Stimulated activated CD4-positive, alpha-beta T cell treated with anti-CD3 and anti-CD28 coated beads, Interleukin-2, amount 100 ng/mL, for 24 hours (primary cell): ENCODE measurements around the gene DPEP3.
"Not testable (repeated sequence)": the region's sequence is repeated elsewhere in the genome, so short reads cannot be mapped to it uniquely, and the experiment has no call there.

ENCODE experiments used
- DNase-seq, 2 donors: peaks; one replicate each; pipeline ENCODE4 v3.0.0-alpha.2; 2020

Gene DPEP3

GRCh38 chr16:67993207-67994039 is 13.1 kb upstream of the DPEP3 start:
- DNase-seq = peak; percentile 85 to 89

- no peak for DNase-seq
These were observed 12.4 kb upstream of the DPEP3 start for GRCh38 chr16:67992661-67993206.

GRCh38 chr16:67990018-67990386 is 9.7 kb upstream of the DPEP3 start:
- DNase-seq = no peak

GRCh38 chr16:67989322-67990017 is 9.2 kb upstream of the DPEP3 start:
- no peak for DNase-seq

- DNase-seq = no peak
These were observed 8.4 kb upstream of the DPEP3 start for GRCh38 chr16:67988675-67989074.

- no peak for DNase-seq
These were observed 7.3 kb upstream of the DPEP3 start for GRCh38 chr16:67987460-67988160.

- no peak for DNase-seq
These were observed 6.7 kb upstream of the DPEP3 start for GRCh38 chr16:67986949-67987348.

- DNase-seq = no peak
These were observed 1.9 kb upstream of the DPEP3 start for GRCh38 chr16:67982011-67982696.

GRCh38 chr16:67977469-67978227 is 2.7 kb downstream of the DPEP3 start:
- no peak for DNase-seq

- DNase-seq = no peak
These were observed 3.3 kb downstream of the DPEP3 start for GRCh38 chr16:67977005-67977404.

GRCh38 chr16:67976205-67976604 is 4.1 kb downstream of the DPEP3 start:
- DNase-seq = no peak

GRCh38 chr16:67975321-67976105 is 4.8 kb downstream of the DPEP3 start:
- DNase-seq = no peak

GRCh38 chr16:67972285-67972684 is 8.0 kb downstream of the DPEP3 start:
- DNase-seq = not testable (repeated sequence)

- DNase-seq = no peak
These were observed 9.2 kb downstream of the DPEP3 start for GRCh38 chr16:67971111-67971510.

GRCh38 chr16:67969254-67970039 is 10.9 kb downstream of the DPEP3 start:
- no peak for DNase-seq

GRCh38 chr16:67968400-67969253 is 11.7 kb downstream of the DPEP3 start, which contains the start of gene SLC12A4:
TSS of gene SLC12A4 (minus strand) at chr16:67968637. CDS start at chr16:67968553, 84 bp downstream.
- peak; percentile 87 to 93 for DNase-seq

GRCh38 chr16:67967958-67968399 is 12.3 kb downstream of the DPEP3 start:
- DNase-seq = peak; percentile 47 to 59

- DNase-seq = peak; percentile 19 to 24
These were observed 12.9 kb downstream of the DPEP3 start for GRCh38 chr16:67967183-67967957.
